ENCODE measurements around the gene QPRT.

DNA sequence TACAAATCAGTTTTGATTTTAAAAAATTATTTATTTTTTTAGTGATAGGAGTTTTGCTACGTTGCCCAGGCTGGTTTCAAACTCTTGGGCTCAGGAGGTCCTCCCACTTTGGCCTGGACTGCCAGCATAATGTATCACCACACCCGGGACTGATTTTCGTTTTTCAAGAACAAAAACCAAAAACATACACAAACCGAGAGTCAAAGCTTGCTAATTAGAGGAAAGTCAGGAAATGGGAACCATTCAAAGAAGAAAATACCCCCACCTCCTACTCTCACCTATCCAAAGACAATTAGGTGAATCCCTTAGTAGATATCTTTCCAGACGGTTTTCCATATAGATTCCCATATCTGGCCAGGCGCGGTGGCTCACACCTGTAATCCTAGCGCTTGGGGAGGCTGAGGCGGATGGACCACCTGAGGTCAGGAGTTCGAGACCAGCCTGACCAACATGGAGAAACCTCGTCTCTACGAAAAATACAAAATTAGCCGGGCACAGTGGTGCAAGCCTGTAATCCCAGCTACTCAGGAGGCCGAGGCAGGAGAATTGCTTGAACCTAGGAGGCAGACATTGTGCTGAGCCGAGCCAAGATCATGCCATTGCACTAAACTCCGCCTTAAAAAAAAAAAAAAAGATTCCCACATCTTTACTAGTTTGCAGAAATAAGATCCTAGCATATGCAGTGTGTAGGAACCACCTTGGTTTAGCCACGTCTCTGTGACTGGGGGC lies 16.8 kb upstream of the QPRT start:
- TF ChIP-seq, protein P1, sequence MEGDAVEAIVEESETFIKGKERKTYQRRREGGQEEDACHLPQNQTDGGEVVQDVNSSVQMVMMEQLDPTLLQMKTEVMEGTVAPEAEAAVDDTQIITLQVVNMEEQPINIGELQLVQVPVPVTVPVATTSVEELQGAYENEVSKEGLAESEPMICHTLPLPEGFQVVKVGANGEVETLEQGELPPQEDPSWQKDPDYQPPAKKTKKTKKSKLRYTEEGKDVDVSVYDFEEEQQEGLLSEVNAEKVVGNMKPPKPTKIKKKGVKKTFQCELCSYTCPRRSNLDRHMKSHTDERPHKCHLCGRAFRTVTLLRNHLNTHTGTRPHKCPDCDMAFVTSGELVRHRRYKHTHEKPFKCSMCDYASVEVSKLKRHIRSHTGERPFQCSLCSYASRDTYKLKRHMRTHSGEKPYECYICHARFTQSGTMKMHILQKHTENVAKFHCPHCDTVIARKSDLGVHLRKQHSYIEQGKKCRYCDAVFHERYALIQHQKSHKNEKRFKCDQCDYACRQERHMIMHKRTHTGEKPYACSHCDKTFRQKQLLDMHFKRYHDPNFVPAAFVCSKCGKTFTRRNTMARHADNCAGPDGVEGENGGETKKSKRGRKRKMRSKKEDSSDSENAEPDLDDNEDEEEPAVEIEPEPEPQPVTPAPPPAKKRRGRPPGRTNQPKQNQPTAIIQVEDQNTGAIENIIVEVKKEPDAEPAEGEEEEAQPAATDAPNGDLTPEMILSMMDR (IDR thresholded peaks at IDR 0.05): no peak
- no peak for TF ChIP-seq EZH2 (IDR thresholded peaks at IDR 0.05)
